ENCODE measurements around the gene CCDC141. TPM values are rescaled to one million over a fixed set of nuclear protein-coding genes. Genes with fewer than 3 reads are reported as not detected.

Gene CCDC141
- total RNA-seq, 4 donors from 2014 or later, result 5.5 to 18.9 (median 12.5) TPM

DNA sequence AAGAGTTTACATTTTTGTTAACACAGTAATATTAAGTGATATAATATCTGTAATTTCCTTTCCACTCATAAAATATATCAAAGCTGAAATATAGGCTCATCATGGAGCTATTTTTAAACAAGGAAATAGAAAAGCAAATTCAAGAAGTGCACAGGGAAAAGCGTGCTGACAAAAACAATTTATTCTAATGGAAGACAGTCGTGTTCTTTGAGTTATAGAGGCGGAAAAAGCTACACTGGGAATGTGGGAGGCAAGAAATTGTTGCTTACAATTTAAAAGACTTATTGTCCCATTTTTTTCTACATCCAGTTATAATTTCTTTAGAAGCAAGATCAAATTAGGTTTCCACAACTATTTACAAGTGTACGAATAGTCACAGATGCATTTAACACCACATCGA is 239.5 kb downstream of the CCDC141 start:
- no peak for ATAC-seq (ENCODE audit: low FRiP score)
- TF ChIP-seq, protein P1, sequence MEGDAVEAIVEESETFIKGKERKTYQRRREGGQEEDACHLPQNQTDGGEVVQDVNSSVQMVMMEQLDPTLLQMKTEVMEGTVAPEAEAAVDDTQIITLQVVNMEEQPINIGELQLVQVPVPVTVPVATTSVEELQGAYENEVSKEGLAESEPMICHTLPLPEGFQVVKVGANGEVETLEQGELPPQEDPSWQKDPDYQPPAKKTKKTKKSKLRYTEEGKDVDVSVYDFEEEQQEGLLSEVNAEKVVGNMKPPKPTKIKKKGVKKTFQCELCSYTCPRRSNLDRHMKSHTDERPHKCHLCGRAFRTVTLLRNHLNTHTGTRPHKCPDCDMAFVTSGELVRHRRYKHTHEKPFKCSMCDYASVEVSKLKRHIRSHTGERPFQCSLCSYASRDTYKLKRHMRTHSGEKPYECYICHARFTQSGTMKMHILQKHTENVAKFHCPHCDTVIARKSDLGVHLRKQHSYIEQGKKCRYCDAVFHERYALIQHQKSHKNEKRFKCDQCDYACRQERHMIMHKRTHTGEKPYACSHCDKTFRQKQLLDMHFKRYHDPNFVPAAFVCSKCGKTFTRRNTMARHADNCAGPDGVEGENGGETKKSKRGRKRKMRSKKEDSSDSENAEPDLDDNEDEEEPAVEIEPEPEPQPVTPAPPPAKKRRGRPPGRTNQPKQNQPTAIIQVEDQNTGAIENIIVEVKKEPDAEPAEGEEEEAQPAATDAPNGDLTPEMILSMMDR (IDR thresholded peaks at IDR 0.05), result no peak
- no peak for DNase-seq (ENCODE audit: low spot score)

DNA sequence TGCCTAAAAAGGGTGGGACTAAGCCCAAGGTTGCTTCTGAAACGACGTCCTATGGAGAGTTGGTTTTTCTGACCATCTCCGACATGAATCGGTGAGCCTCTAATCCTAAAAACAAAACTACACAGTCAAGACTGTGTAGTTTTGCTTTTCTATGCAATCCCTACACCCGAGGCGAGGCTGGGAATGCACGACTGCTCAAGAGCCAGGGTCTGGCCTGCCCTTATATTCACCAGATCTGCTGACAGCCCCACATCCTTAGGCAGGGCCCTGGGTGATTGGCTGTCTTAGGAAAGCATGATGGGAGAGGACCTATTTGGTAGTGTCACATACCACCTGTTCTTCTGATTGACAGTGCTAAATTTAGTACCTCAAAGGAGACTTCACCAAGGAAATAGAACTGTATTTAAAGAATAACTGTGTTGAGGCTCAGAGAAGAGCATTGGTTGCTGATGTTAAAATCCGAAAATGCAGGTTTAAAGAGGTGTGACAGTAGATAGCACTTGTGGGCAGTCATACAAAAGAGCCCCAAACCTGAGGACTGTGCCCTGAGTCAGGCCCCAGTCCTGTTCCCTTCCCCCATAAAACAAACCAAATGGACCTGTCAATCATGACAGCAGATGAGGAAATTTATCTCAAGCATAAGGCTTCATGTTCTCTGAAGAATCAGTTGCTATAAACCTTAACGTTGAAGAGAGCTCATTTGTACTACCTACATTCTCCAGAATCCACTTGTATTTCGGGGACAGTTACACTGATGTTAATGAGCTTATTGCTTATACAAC is 242.5 kb downstream of the CCDC141 start, which contains the start of gene TTN:
Gene TTN, minus strand, starts transcription at position 197 of the 782 bp plus-strand sequence. CDS start 2,781 bp downstream, outside the sequence.
- TF ChIP-seq, protein P1 (IDR thresholded peaks at IDR 0.05), result no peak
- ATAC-seq (ENCODE audit: low FRiP score) (no peak), DNase-seq (ENCODE audit: low spot score) (no peak)

DNA sequence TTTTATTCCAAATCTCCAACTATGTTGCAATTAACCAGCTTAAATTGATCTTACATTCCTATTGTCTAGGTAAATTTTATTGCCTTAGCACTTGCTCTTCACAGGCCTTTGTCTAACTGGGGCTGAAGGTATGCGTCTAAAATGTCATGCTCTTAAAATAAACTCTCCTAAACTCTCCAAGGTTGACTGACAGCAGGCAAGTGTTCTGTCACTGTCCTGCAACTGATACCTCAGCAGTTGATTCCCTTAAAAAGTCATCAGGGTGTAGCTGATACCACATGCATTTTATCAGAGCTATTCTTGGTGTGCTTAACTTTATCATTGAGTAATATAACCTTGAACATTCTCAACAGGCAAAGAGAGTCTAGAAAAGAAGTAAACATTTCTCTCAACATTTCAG is 243.4 kb downstream of the CCDC141 start:
- ATAC-seq (ENCODE audit: low FRiP score) (no peak), DNase-seq (ENCODE audit: low spot score) (no peak)
- TF ChIP-seq, protein P1 (IDR thresholded peaks at IDR 0.05), result no peak

DNA sequence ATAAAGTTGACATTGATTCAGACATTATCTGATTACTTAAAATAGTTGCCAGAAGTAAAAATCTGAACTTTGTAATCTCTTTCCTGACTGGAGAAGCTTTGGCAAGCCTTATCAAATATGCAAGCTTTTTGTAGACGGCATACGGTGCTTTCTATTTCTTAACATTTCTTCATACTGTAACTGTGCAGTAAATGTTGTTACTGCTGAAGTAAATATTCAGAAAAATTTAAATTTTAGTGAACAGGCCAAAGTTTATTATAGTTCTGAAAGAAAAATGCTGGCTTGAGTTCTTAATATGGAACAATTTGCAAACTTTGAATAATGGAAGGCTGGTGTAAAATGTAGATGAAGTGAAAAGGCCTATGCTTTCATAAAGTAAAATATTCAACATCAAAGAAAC is 244.5 kb downstream of the CCDC141 start:
- DNase-seq (ENCODE audit: low spot score), result no peak
- no peak for ATAC-seq (ENCODE audit: low FRiP score)
- TF ChIP-seq, protein P1 (IDR thresholded peaks at IDR 0.05), result no peak

DNA sequence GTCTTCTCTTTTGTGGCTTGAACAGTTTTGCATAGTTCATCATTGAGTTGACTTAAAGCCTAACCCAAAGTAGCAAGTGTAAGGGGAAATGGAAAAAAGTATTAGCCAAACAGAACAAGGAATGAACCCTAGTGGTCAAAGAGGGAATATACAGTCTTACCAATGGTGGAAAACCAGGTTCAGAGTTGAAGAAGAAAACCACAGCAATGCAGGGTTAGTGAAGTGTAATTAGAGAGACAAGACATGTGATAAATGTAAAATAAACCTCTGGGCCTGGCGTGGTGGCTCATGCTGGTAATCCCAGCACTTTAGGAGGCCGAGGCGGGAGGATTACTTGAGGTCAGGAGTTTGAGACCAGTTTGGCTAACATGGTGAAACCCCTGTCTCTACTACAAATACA is 245.1 kb downstream of the CCDC141 start:
- ATAC-seq (ENCODE audit: low FRiP score), result no peak
- TF ChIP-seq, protein P1 (IDR thresholded peaks at IDR 0.05), result no peak
- no peak for DNase-seq (ENCODE audit: low spot score)

DNA sequence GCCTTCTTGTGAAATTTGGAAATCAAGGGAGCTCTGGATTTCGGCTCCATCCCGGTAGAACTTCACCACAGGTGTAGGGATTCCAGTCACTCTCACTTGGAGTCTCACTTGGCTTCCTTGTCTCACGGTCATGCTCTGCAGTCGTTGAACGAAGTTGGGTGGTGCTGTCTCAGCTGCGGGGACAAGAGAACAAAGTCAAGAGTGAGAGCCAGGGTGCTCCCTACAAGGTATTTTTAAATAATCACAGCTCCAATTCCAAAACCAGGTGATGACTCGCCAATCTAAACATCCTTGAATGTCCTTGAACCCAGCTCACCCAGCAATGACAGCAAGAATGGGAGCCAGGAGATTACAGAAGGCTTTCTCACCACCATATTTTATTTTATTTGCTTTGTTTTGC is 249.4 kb downstream of the CCDC141 start:
- TF ChIP-seq, protein P1 (IDR thresholded peaks at IDR 0.05), result no peak
- DNase-seq (ENCODE audit: low spot score), result no peak
- no peak for ATAC-seq (ENCODE audit: low FRiP score)

DNA sequence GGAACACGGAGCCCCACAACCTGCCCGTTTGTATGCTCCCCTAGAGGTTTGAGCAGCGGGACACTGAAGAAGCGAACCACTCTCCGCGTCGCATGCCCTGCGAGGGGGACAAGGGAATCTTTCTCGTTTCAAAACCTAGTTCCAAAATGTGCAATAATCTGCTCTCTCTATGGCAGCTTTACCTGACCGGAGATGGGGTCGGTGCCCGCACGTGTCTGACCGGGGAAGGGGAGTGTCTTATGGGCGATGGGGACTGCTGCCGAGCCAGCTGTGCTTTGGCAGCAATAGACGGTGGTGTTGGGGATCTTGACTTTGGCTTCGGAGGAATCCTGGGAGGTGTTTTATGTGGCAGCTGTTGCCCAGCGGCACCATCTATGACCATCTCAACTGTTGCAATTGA is 250.6 kb downstream of the CCDC141 start:
- DNase-seq (ENCODE audit: low spot score), result no peak
- TF ChIP-seq, protein P1 (IDR thresholded peaks at IDR 0.05), result no peak

More for the DNA sequence above, 250.6 kb downstream of the CCDC141 start:
- ATAC-seq (ENCODE audit: low FRiP score), result no peak
